Measurements from ENCODE around the gene EZR. TPM values are rescaled to one million over a fixed set of nuclear protein-coding genes. Genes with fewer than 3 reads are reported as not detected.
A peak's percentile ranks its signal among the peaks of the same experiment; 100 is the strongest.

EZR gene
- total RNA-seq, 4 donors from 2014 or later, result 27.4 to 94.0 (median 59.3) TPM

- TF ChIP-seq POLR2A (IDR thresholded peaks at IDR 0.05) (no peak), CTCF (IDR thresholded peaks at IDR 0.05) (no peak)
- H3K27ac ChIP-seq, result no peak overlapping the region
- intact Hi-C loops (cut with DNase I; ENCODE audit: low total_unique reads), result no loop called here
- peaks cover 0 to 3% of the 10 kb centered on the region in 2 donors for H3K9me3 ChIP-seq
- H3K36me3 ChIP-seq, result no peaks in the 10 kb centered on the region
- H3K4me1 ChIP-seq, result no peaks in the 10 kb centered on the region
- no peak for DNase-seq
- H3K4me3 ChIP-seq, result no peak overlapping the region
- no peaks in the 10 kb centered on the region for H3K27me3 ChIP-seq
Measured at GRCh38 chr6:158729906-158730540, 89.1 kb downstream of the EZR start.

DNA sequence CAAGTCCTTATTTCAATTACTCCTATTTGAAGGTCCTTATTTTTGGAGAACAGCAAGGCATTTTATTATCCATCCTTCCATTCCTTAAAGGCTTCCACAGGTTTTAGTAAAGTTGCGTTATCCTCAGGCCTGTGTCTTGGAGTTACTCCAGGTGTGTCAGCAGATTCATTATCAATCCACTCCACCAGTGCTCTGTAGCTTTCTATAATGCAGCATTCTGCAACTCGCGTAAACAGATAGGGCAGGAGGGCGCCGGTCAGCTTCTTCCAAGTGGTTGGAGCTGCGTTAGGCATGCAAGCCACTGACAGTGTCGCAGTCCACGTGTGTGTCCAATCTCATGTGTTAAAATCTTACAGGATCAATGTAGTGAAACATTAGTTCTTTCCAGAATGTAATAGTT, 93.5 kb downstream of the EZR start:
- DNase-seq, result no peak
- intact Hi-C loops (cut with DNase I; ENCODE audit: low total_unique reads), result no loop called here

GRCh38 chr6:158722176-158722729, 96.9 kb downstream of the EZR start:
- no peak overlapping the region for H3K27ac ChIP-seq
- no peak for TF ChIP-seq CTCF (IDR thresholded peaks at IDR 0.05)
- no peak for TF ChIP-seq POLR2A (IDR thresholded peaks at IDR 0.05)
- H3K36me3 ChIP-seq, result no peaks in the 10 kb centered on the region
- H3K4me1 ChIP-seq, result no peaks in the 10 kb centered on the region
- DNase-seq, result no peak
- intact Hi-C loops (cut with DNase I; ENCODE audit: low total_unique reads), result no loop called here
- H3K27me3 ChIP-seq, result no peaks in the 10 kb centered on the region
- no peak overlapping the region for H3K4me3 ChIP-seq
- no peaks in the 10 kb centered on the region for H3K9me3 ChIP-seq

More for the DNA sequence above, 93.5 kb downstream of the EZR start:
- Histone ChIP-seq H3K27me3 (no peaks in the 10 kb centered on the region), H3K4me3 (no peak overlapping the region), H3K4me1 (no peaks in the 10 kb centered on the region), H3K27ac (no peak overlapping the region), H3K9me3 (no peaks in the 10 kb centered on the region), H3K36me3 (no peaks in the 10 kb centered on the region)
- no peak for TF ChIP-seq CTCF (IDR thresholded peaks at IDR 0.05)
- TF ChIP-seq POLR2A (IDR thresholded peaks at IDR 0.05), result no peak

DNA sequence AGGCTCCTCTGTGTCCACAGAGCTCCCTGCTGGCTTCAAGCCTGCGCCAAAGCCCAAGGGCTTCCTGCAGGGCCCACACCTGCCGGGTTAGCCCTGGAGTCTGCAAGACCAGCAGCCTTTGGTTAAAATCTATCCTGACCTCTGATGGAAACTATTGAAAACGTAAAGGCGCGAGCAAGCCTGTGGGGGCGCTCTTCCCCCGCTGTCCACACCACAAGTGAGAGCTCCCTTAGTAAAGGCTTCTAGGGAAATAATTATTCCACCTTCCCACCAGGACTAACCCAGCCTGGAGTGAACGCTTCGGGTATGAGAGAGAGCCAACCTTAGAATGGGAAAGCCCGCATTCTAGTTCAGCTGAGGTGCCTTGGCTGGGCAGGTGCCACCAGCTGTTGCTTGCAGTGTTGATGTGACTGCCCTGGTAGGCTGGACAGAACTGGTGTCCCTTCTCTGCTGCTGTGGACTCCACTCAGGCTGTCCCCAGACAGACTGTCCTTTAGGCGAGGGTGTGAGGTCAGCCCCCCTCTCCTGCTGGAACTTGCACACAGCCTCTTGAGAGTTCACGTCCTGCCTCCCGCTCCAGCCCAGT, 100.6 kb downstream of the EZR start:
- TF ChIP-seq CTCF (IDR thresholded peaks at IDR 0.05) (peak in 1 of 4 experiments; percentile 12), POLR2A (IDR thresholded peaks at IDR 0.05) (no peak)
- no peak overlapping the region for H3K4me3 ChIP-seq
- H3K27me3 ChIP-seq, result no peaks in the 10 kb centered on the region
- no peak overlapping the region for H3K27ac ChIP-seq
- DNase-seq, result no peak
- no peaks in the 10 kb centered on the region for H3K4me1 ChIP-seq
- intact Hi-C loops (cut with DNase I; ENCODE audit: low total_unique reads), result no loop called here
- H3K36me3 ChIP-seq, result no peaks in the 10 kb centered on the region
- H3K9me3 ChIP-seq, result no peaks in the 10 kb centered on the region
